Liver (tissue), 9 donors: Measurements from ENCODE around the gene GFRA4. TPM values are rescaled to one million over a fixed set of nuclear protein-coding genes. Genes with fewer than 3 reads are reported as not detected.

ENCODE experiments used
- DNase-seq: peaks from one replicate; pipeline ENCODE4 v3.0.0-alpha.2; 2017; ENCODE audit warnings: low spot score
- H3K27ac ChIP-seq, 2 donors: one replicate each; pipeline ENCODE4 v1.7.0; 2013; ENCODE audit warnings: inconsistent platforms in 2 of 2, low read length in 2 of 2, control low read depth in 1 of 2, low read depth in 1 of 2, mild to moderate bottlenecking in 1 of 2
- H3K27me3 ChIP-seq, 4 donors: one replicate each; pipeline versions ENCODE4 v1.6.1 to v1.7.0; 2013; ENCODE audit warnings: low read length in 3 of 4, inconsistent platforms in 1 of 4, mild to moderate bottlenecking in 1 of 4, moderate library complexity in 1 of 4; ENCODE audit not compliant: control insufficient read depth in 4 of 4, insufficient read depth in 4 of 4
- H3K36me3 ChIP-seq, 4 donors: one replicate each; pipeline versions ENCODE4 v1.6.1 to v1.7.0; 2013; ENCODE audit warnings: low read length in 3 of 4, mild to moderate bottlenecking in 3 of 4, low read depth in 1 of 4, moderate library complexity in 1 of 4; ENCODE audit not compliant: control insufficient read depth in 4 of 4, insufficient read depth in 3 of 4
- H3K4me1 ChIP-seq, 4 donors: one replicate each; pipeline versions ENCODE4 v1.6.1 to v1.7.0; 2013; ENCODE audit warnings: low read length in 3 of 4, mild to moderate bottlenecking in 3 of 4, moderate library complexity in 1 of 4; ENCODE audit not compliant: control insufficient read depth in 4 of 4, insufficient read depth in 4 of 4
- H3K4me3 ChIP-seq, 3 donors: one replicate each; pipeline versions ENCODE4 v1.6.1 to v1.7.0; 2013; ENCODE audit warnings: low read length in 3 of 3, control low read depth in 1 of 3, low read depth in 1 of 3, mild to moderate bottlenecking in 1 of 3
- H3K9ac ChIP-seq, 2 donors: one replicate each; pipeline ENCODE4 v1.7.0; 2013; ENCODE audit warnings: low read length in 2 of 2, mild to moderate bottlenecking in 2 of 2, moderate library complexity in 2 of 2, control low read depth in 1 of 2, low read depth in 1 of 2
- H3K9me3 ChIP-seq, 4 donors: one replicate each; pipeline versions ENCODE4 v1.6.1 to v1.7.0; 2013; ENCODE audit warnings: low read length in 3 of 4; ENCODE audit not compliant: control insufficient read depth in 4 of 4
- FOXA1 ChIP-seq: IDR thresholded peaks from 2 replicates; pipeline ENCODE4 v1.6.1; 2016; ENCODE audit warnings: antibody characterized with exemption
- FOXA2 ChIP-seq: IDR thresholded peaks from 2 replicates; pipeline ENCODE4 v1.6.1; 2016; ENCODE audit warnings: antibody characterized with exemption
- GABPA ChIP-seq, 2 donors: IDR thresholded peaks in 1 of 2; conservative IDR thresholded peaks in 1 of 2; 2 replicates each; pipeline ENCODE4 v1.6.1; 2016; ENCODE audit warnings: antibody characterized with exemption in 2 of 2, mild to moderate bottlenecking in 1 of 2, moderate library complexity in 1 of 2
- HNF4A ChIP-seq, 2 donors: conservative IDR thresholded peaks; 2 replicates each; pipeline ENCODE4 v1.6.1; 2016; ENCODE audit warnings: antibody characterized with exemption in 2 of 2, mild to moderate bottlenecking in 2 of 2
- JUND ChIP-seq, 2 donors: IDR thresholded peaks; 2 replicates each; pipeline ENCODE4 v1.6.1; 2016; ENCODE audit warnings: antibody characterized with exemption in 2 of 2
- MAX ChIP-seq: IDR thresholded peaks from 2 replicates; pipeline ENCODE4 v1.6.1; 2016; ENCODE audit warnings: antibody characterized with exemption
- RAD21 ChIP-seq, 2 donors: IDR thresholded peaks; 2 replicates each; pipeline ENCODE4 v1.6.1; 2016; ENCODE audit warnings: antibody characterized with exemption in 2 of 2, mild to moderate bottlenecking in 2 of 2
- RXRA ChIP-seq, 2 donors: IDR thresholded peaks; 2 replicates each; pipeline ENCODE4 v1.6.1; 2017 to 2018; ENCODE audit warnings: antibody characterized with exemption in 2 of 2, mild to moderate bottlenecking in 1 of 2
- TAF1 ChIP-seq: conservative IDR thresholded peaks from 2 replicates; pipeline ENCODE4 v1.6.1; 2016; ENCODE audit warnings: antibody characterized with exemption, mild to moderate bottlenecking
- YY1 ChIP-seq: IDR thresholded peaks from 2 replicates; pipeline ENCODE4 v1.6.1; 2016; ENCODE audit warnings: antibody characterized with exemption, mild to moderate bottlenecking
- ZBTB33 ChIP-seq: IDR thresholded peaks from 2 replicates; pipeline ENCODE4 v1.6.1; 2016; ENCODE audit warnings: antibody characterized with exemption
- WGBS: extraction: QIAGEN DNeasy Blood & Tissue Kit; methylation state at CpG from one replicate; pipeline ENCODE4 v1.1.7; 2013; 5-methylcytosine and 5-hydroxymethylcytosine counted together
- polyA plus RNA-seq, 2 donors: library from polyadenylated mRNA; stranded (reverse) in 1 of 2; unstranded in 1 of 2; fragments of 200-250 nt in 1 of 2; fragments of >200 nt in 1 of 2; fragmentation: Nextera tagmentation in 1 of 2; extraction: Ambion mirVana in 1 of 2; gene quantifications; one replicate each; pipeline versions ENCODE4 v1.2.1 to v1.2.3, GENCODE V29; 2013 to 2015
- total RNA-seq, 2 donors: library from RNA; depleted of rRNA; stranded (reverse); fragments of >200 nt; gene quantifications; one replicate each; pipeline ENCODE4 v1.2.3, GENCODE V29; 2014
- TF ChIP-seq, protein P1 (sequence below): IDR thresholded peaks from 2 replicates; pipeline ENCODE4 v1.6.1; 2016; ENCODE audit warnings: antibody characterized with exemption
- TF ChIP-seq, protein P2 (sequence below): fragments of 150-350 bp; IDR thresholded peaks from 2 replicates; pipeline ENCODE4 v1.5.1; 2017; ENCODE audit warnings: improper control_type of control experiment, low read depth, low read length; ENCODE audit not compliant: missing input control
- TF ChIP-seq, protein P3 (sequence below): IDR thresholded peaks from 2 replicates; pipeline ENCODE4 v1.6.1; 2016; ENCODE audit warnings: antibody characterized with exemption, mild to moderate bottlenecking
- donor health status: healthy.
- donor health status: healthy.
- donor health status: healthy.
- donor health status: healthy.
- donor health status: healthy.

GFRA4 gene
- total and polyA plus RNA-seq, 4 donors, result not detected

DNA sequence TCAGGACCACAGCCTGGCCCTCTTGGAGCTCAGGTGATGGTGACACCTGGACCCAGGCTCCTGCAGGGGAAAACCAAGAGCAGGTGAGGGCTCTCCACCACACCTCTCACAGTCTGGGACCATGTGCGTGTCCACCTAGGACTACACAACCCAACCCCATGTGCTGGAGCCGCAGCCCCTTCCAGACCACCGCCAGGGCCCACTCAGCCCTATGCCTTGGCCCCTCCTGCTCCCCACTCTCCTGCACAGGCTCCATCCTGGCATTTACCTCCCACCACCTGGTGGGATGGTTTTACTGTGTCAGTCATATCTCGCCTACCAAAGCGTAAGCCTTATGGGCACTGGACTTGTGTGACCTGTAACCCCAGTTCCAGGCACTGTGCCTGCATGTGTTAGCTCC, 31.7 kb upstream of the GFRA4 start:
- no peak for TF ChIP-seq RXRA (IDR thresholded peaks at IDR 0.05)
- no peak for TF ChIP-seq MAX
- TF ChIP-seq, protein P1, sequence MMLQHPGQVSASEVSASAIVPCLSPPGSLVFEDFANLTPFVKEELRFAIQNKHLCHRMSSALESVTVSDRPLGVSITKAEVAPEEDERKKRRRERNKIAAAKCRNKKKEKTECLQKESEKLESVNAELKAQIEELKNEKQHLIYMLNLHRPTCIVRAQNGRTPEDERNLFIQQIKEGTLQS, result no peak
- TF ChIP-seq ZBTB33, result no peak
- DNase-seq, result no peak
- Histone ChIP-seq H3K27me3 (no peaks in the 10 kb centered on the region), H3K9ac (no peak overlapping the region), H3K4me3 (no peak overlapping the region), H3K4me1 (no peaks in the 10 kb centered on the region), H3K9me3 (peaks cover 0 to 3% (median 0%) of the 10 kb centered on the region in 4 donors), H3K36me3 (no peaks in the 10 kb centered on the region), H3K27ac (no peak overlapping the region)
- 97% methylated on average over 5 of the region's 5 CpGs for WGBS

DNA sequence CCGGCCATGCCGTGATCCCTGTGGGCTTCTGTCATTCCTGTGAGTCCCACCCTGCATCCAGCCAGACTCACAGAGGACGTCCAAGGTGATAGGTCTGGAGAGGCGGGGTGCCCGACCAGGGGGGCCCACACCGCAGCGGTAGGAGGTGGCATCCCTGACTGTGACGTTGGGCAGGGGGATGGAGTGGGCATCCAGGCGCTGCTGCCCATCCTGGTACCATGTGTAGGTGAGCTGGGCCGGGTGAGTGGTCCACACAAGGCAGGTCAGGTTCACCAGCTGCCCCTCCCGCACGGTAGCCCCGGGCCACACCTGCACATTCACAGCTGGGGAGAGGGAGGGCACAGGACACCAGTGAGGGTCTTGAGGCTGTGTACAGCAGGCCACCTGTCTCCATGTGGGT, 30.2 kb upstream of the GFRA4 start:
- no peak for TF ChIP-seq FOXA2
- no peak for TF ChIP-seq RXRA (IDR thresholded peaks at IDR 0.05)
- TF ChIP-seq RAD21 (IDR thresholded peaks at IDR 0.05), result no peak
- TF ChIP-seq, protein P2, sequence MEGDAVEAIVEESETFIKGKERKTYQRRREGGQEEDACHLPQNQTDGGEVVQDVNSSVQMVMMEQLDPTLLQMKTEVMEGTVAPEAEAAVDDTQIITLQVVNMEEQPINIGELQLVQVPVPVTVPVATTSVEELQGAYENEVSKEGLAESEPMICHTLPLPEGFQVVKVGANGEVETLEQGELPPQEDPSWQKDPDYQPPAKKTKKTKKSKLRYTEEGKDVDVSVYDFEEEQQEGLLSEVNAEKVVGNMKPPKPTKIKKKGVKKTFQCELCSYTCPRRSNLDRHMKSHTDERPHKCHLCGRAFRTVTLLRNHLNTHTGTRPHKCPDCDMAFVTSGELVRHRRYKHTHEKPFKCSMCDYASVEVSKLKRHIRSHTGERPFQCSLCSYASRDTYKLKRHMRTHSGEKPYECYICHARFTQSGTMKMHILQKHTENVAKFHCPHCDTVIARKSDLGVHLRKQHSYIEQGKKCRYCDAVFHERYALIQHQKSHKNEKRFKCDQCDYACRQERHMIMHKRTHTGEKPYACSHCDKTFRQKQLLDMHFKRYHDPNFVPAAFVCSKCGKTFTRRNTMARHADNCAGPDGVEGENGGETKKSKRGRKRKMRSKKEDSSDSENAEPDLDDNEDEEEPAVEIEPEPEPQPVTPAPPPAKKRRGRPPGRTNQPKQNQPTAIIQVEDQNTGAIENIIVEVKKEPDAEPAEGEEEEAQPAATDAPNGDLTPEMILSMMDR, result no peak
- no peak for TF ChIP-seq ZBTB33
- H3K27me3 ChIP-seq, result no peaks in the 10 kb centered on the region
- peaks cover 0 to 3% (median 0%) of the 10 kb centered on the region in 4 donors for H3K9me3 ChIP-seq
- no peak for DNase-seq
- 91% methylated on average over 13 of the region's 13 CpGs for WGBS
- no peaks in the 10 kb centered on the region for H3K4me1 ChIP-seq
- no peak overlapping the region for H3K27ac ChIP-seq
- no peak overlapping the region for H3K9ac ChIP-seq
- H3K4me3 ChIP-seq, result no peak overlapping the region
- H3K36me3 ChIP-seq, result no peaks in the 10 kb centered on the region

DNA sequence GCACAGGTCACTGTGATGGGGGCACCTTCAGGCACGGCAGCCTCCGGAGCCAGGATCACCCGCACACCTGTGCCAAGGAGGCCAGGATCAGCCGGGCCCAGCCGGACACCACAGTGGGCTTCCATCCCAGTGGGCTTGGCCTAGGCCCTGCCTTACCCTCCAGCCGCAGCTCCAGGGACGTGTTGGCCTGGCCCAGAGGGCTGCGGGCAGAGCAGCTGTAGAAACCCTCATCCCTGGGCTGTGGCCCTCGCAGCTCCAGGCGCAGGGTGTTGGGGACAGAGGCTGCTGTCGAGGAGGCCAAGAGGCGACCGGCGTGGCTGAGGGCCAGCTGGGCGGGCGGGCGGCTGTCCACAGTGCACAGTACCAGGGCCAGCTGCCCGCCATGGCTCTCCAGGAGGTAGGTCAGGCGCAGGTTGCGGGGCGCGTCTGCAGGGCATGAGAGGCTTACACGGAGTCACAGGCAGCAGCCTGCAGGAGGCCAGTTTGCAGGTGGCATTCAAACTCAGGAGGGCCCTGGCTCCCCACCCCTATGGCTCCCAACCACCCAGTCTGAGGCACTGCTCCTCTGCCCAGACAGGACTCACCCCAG, 29.6 kb upstream of the GFRA4 start:
- no peaks in the 10 kb centered on the region for H3K4me1 ChIP-seq
- no peak overlapping the region for H3K27ac ChIP-seq
- 94% methylated on average over 23 of the region's 23 CpGs for WGBS
- H3K9ac ChIP-seq, result no peak overlapping the region
- DNase-seq, result no peak
- H3K27me3 ChIP-seq, result no peaks in the 10 kb centered on the region
- no peaks in the 10 kb centered on the region for H3K36me3 ChIP-seq
- peaks cover 0 to 3% (median 0%) of the 10 kb centered on the region in 4 donors for H3K9me3 ChIP-seq
- H3K4me3 ChIP-seq, result no peak overlapping the region
- TF ChIP-seq JUND (IDR thresholded peaks at IDR 0.05) (no peak), TAF1 (no peak), FOXA2 (no peak), FOXA1 (no peak), GABPA (IDR thresholded peaks at IDR 0.05 in 1 of 2, conservative IDR thresholded peaks at IDR 0.05 in 1 of 2) (no peak), RXRA (IDR thresholded peaks at IDR 0.05) (no peak), HNF4A (conservative IDR thresholded peaks at IDR 0.05) (no peak), YY1 (no peak), RAD21 (IDR thresholded peaks at IDR 0.05) (no peak)
- TF ChIP-seq, protein P3, sequence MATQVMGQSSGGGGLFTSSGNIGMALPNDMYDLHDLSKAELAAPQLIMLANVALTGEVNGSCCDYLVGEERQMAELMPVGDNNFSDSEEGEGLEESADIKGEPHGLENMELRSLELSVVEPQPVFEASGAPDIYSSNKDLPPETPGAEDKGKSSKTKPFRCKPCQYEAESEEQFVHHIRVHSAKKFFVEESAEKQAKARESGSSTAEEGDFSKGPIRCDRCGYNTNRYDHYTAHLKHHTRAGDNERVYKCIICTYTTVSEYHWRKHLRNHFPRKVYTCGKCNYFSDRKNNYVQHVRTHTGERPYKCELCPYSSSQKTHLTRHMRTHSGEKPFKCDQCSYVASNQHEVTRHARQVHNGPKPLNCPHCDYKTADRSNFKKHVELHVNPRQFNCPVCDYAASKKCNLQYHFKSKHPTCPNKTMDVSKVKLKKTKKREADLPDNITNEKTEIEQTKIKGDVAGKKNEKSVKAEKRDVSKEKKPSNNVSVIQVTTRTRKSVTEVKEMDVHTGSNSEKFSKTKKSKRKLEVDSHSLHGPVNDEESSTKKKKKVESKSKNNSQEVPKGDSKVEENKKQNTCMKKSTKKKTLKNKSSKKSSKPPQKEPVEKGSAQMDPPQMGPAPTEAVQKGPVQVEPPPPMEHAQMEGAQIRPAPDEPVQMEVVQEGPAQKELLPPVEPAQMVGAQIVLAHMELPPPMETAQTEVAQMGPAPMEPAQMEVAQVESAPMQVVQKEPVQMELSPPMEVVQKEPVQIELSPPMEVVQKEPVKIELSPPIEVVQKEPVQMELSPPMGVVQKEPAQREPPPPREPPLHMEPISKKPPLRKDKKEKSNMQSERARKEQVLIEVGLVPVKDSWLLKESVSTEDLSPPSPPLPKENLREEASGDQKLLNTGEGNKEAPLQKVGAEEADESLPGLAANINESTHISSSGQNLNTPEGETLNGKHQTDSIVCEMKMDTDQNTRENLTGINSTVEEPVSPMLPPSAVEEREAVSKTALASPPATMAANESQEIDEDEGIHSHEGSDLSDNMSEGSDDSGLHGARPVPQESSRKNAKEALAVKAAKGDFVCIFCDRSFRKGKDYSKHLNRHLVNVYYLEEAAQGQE, result no peak
- TF ChIP-seq, protein P2, result no peak
